ENCODE data around the gene ZMPSTE24. TPM values are rescaled to one million over a fixed set of nuclear protein-coding genes. Genes with fewer than 3 reads are reported as not detected.

The ZMPSTE24 gene
- total RNA-seq, 1 donor from 2014 or later, result 68.4 TPM

DNA sequence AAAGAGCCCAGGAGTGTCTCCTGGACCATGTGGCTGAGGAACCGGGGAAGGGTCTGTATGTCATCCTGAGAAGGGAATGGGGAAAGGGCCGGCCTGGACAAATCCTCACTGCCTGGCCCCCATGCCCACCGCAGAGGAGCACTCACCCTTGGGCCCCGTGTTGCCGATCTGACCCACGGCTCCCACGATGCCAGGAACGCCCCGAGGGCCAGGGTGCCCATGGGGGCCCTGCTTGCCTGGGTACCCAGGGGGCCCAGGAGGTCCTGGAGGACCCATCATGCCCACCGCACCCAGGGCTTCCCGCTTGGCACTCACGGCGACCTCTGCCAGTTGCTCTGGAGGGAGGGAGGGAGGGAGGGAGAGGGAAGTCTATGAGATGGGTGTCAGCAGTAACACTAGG lies 44.4 kb downstream of the ZMPSTE24 start:
- H3K27me3 ChIP-seq (ENCODE audit: control insufficient read depth, insufficient read depth, low read length), result no peaks in the 10 kb centered on the region
- H3K36me3 ChIP-seq (ENCODE audit: control insufficient read depth, insufficient read depth, low read length), result no peaks in the 10 kb centered on the region
- no peak for TF ChIP-seq CTCF (IDR thresholded peaks at IDR 0.05; ENCODE audit: insufficient read depth, low read length, severe bottlenecking)
- DNase-seq (ENCODE audit: low read depth) (no peak), FAIRE-seq (no peak)
- no peak overlapping the region for H3K4me3 ChIP-seq (ENCODE audit: low read depth, low read length)

- no peak for TF ChIP-seq CTCF (IDR thresholded peaks at IDR 0.05; ENCODE audit: insufficient read depth, low read length, severe bottlenecking)
- H3K36me3 ChIP-seq (ENCODE audit: control insufficient read depth, insufficient read depth, low read length), result no peaks in the 10 kb centered on the region
- no peaks in the 10 kb centered on the region for H3K27me3 ChIP-seq (ENCODE audit: control insufficient read depth, insufficient read depth, low read length)
- FAIRE-seq, result no peak
- DNase-seq (ENCODE audit: low read depth), result no peak
- no peak overlapping the region for H3K4me3 ChIP-seq (ENCODE audit: low read depth, low read length)
These were observed 45.2 kb downstream of the ZMPSTE24 start for GRCh38 chr1:40303051-40303771.

DNA sequence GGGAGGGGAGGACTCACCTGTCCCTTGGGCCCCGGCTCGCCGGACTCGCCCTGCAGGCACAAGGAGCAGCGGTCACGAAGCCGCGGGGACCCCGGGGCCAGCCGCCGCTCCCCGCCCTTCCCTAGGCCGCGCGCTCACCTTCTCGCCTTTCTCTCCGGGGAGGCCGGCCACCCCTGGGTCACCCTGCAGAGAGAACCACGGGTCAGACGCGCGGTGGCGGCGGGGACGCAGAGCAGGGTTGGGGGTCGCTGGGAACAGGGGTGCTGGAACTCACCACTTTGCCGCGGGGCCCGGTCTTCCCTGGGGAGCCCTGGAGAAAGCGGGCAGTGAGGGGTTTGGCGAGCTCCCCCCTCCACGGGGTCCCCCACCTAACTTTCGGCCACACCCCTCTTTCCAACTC lies 45.8 kb downstream of the ZMPSTE24 start:
- H3K4me3 ChIP-seq (ENCODE audit: low read depth, low read length), result no peak overlapping the region
- TF ChIP-seq CTCF (IDR thresholded peaks at IDR 0.05; ENCODE audit: insufficient read depth, low read length, severe bottlenecking), result no peak

DNA sequence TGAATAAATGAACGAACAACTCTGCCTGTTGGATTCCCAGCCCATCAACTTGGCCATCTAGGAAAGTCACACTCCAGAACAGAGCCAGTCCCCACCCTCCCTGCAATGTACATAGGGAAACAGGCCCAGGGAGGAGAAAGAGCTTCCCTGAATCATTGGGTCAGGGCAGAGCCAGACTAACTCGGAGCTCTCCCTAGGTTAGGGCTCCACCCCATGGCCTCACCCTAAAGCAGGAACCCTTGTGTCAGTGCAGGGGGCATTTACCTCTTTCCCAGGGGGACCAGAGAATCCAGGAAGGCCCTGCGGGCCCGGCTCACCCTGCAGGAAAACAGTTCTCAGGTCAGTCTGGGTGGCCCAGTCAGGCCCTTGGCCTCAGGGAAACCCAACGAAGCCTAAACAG lies 47.4 kb downstream of the ZMPSTE24 start:
- Histone ChIP-seq H3K4me3 (ENCODE audit: low read depth, low read length) (no peak overlapping the region), H3K36me3 (ENCODE audit: control insufficient read depth, insufficient read depth, low read length) (no peaks in the 10 kb centered on the region), H3K27me3 (ENCODE audit: control insufficient read depth, insufficient read depth, low read length) (no peaks in the 10 kb centered on the region)
- peak; percentile 40 for TF ChIP-seq CTCF (IDR thresholded peaks at IDR 0.05; ENCODE audit: insufficient read depth, low read length, severe bottlenecking)
- FAIRE-seq, result no peak
- DNase-seq (ENCODE audit: low read depth), result peak; percentile 30

More for the DNA sequence above, 45.8 kb downstream of the ZMPSTE24 start:
- Histone ChIP-seq H3K27me3 (ENCODE audit: control insufficient read depth, insufficient read depth, low read length) (no peaks in the 10 kb centered on the region), H3K36me3 (ENCODE audit: control insufficient read depth, insufficient read depth, low read length) (no peaks in the 10 kb centered on the region)
- no peak for DNase-seq (ENCODE audit: low read depth)
- no peak for FAIRE-seq

DNA sequence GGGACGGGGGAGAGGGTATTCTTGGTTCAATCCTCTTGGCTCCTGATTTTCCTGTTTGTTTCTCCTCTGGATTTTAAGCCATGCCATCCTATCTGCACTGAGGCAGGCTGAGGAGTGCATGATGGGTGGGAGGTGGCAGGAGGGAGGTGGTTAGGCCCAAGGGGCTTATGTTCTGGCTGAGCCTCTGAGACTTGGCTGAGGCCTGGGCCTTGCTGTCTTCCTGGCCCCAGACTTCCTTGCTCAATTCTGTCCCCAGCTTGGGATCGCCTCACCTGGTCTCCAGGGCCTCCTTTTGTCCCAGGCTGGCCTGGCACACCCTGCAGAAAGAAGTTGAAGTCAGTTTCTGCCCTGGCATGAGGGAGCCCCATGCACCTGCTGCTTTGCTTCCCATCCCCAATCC lies 47.8 kb downstream of the ZMPSTE24 start:
- no peak for TF ChIP-seq CTCF (IDR thresholded peaks at IDR 0.05; ENCODE audit: insufficient read depth, low read length, severe bottlenecking)
- Histone ChIP-seq H3K36me3 (ENCODE audit: control insufficient read depth, insufficient read depth, low read length) (no peaks in the 10 kb centered on the region), H3K4me3 (ENCODE audit: low read depth, low read length) (no peak overlapping the region), H3K27me3 (ENCODE audit: control insufficient read depth, insufficient read depth, low read length) (no peaks in the 10 kb centered on the region)
- DNase-seq (ENCODE audit: low read depth), result no peak
- FAIRE-seq, result peak; percentile 7

GRCh38 chr1:40306296-40306695 lies 48.3 kb downstream of the ZMPSTE24 start:
- Histone ChIP-seq H3K27me3 (ENCODE audit: control insufficient read depth, insufficient read depth, low read length) (no peaks in the 10 kb centered on the region), H3K4me3 (ENCODE audit: low read depth, low read length) (no peak overlapping the region), H3K36me3 (ENCODE audit: control insufficient read depth, insufficient read depth, low read length) (no peaks in the 10 kb centered on the region)
- no peak for TF ChIP-seq CTCF (IDR thresholded peaks at IDR 0.05; ENCODE audit: insufficient read depth, low read length, severe bottlenecking)
- DNase-seq (ENCODE audit: low read depth), result no peak
- FAIRE-seq, result no peak
